H1 (cell line): Measurements from ENCODE around the gene PSMC4. TPM values are rescaled to one million over a fixed set of nuclear protein-coding genes. Genes with fewer than 3 reads are reported as not detected.
A peak's percentile ranks its signal among the peaks of the same experiment; 100 is the strongest.

ENCODE experiments used
- CTCF ChIA-PET: fragments of 300-600 bp; sonication (Branson Sonifier 250); formaldehyde crosslinking; loops from one replicate; lab custom pipeline; 2021; ENCODE audit not compliant: partially characterized antibody; lab: Charles Lee
- POLR2A ChIA-PET: fragments of 300-600 bp; sonication (Branson Sonifier 250); formaldehyde crosslinking; loops from one replicate; lab custom pipeline; 2021; ENCODE audit warnings: inconsistent platforms; ENCODE audit not compliant: partially characterized antibody; lab: Charles Lee
- DNase-seq, 2 experiments: peaks; one replicate each; pipeline versions ENCODE4 v3.0.0 to v3.0.0-alpha.2; 2010 to 2022; ENCODE audit warnings: low spot score in 2 of 2, low read depth in 1 of 2, mixed read lengths in 1 of 2
- FAIRE-seq: peaks from 2 replicates; lab custom pipeline; 2011; peaks lifted over from hg19 to GRCh38; lab: Jason Lieb, UNC
- H2AFZ ChIP-seq: 2 replicates; pipeline ENCODE4 v1.8.1; 2012; ENCODE audit warnings: low read length, inconsistent platforms
- H2AK5ac ChIP-seq: 2 replicates; pipeline ENCODE4 v1.6.1; 2013; ENCODE audit warnings: low read depth, low read length
- H2BK120ac ChIP-seq: replicated peaks from 2 replicates; pipeline ENCODE3; 2013; ENCODE audit warnings: low read depth, low read length, inconsistent platforms
- H2BK12ac ChIP-seq: 2 replicates; pipeline ENCODE4 v1.6.1; 2013; ENCODE audit warnings: low read depth, low read length
- H2BK15ac ChIP-seq: 2 replicates; pipeline ENCODE4 v1.6.1; 2013; ENCODE audit warnings: low read length
- H2BK20ac ChIP-seq: 2 replicates; pipeline ENCODE4 v1.6.1; 2013; ENCODE audit warnings: low read length
- H2BK5ac ChIP-seq: 2 replicates; pipeline ENCODE4 v1.6.1; 2013; ENCODE audit warnings: low read depth, low read length
- H3K14ac ChIP-seq: 2 replicates; pipeline ENCODE4 v1.6.1; 2013; ENCODE audit warnings: inconsistent platforms; ENCODE audit not compliant: insufficient read length
- H3K18ac ChIP-seq: 2 replicates; pipeline ENCODE4 v1.6.1; 2013; ENCODE audit warnings: low read length; ENCODE audit errors: extremely low read depth
- H3K23ac ChIP-seq: 2 replicates; pipeline ENCODE4 v1.6.1; 2013; ENCODE audit warnings: inconsistent platforms; ENCODE audit not compliant: insufficient read length
- H3K23me2 ChIP-seq: 2 replicates; pipeline ENCODE4 v1.6.1; 2013; ENCODE audit warnings: low read depth, low read length
- H3K27ac ChIP-seq: 2 replicates; pipeline ENCODE4 v1.6.1; 2011; ENCODE audit warnings: low read depth, low read length, inconsistent platforms
- H3K27me3 ChIP-seq, 4 experiments: replicated peaks in 1 of 4; 1 replicate in 1 of 4; 2 replicates in 3 of 4; pipeline versions ENCODE4 v1.6.1 to v1.8.1; 2011 to 2013; ENCODE audit warnings: low read length in 3 of 4, mild to moderate bottlenecking in 3 of 4, inconsistent platforms in 2 of 4, mixed read lengths in 2 of 4, moderate library complexity in 1 of 4; ENCODE audit not compliant: control insufficient read depth in 3 of 4, insufficient read depth in 3 of 4; ENCODE audit errors: extremely low read depth in 1 of 4
- H3K36me3 ChIP-seq, 4 experiments: 2 replicates each; pipeline versions ENCODE4 v1.6.1 to v1.8.1; 2011 to 2013; ENCODE audit warnings: mild to moderate bottlenecking in 4 of 4, low read length in 3 of 4, moderate library complexity in 2 of 4, control low read depth in 1 of 4, inconsistent platforms in 1 of 4; ENCODE audit not compliant: insufficient read depth in 4 of 4, control insufficient read depth in 2 of 4
- H3K4ac ChIP-seq: replicated peaks from 2 replicates; pipeline ENCODE3; 2013; ENCODE audit warnings: low read length, low read depth, mixed read lengths, inconsistent platforms; ENCODE audit not compliant: insufficient read length
- H3K4me1 ChIP-seq, 4 experiments: replicated peaks in 1 of 4; 1 replicate in 1 of 4; 2 replicates in 3 of 4; pipeline versions ENCODE4 v1.6.1 to v1.8.1; 2011 to 2013; ENCODE audit warnings: low read length in 3 of 4, inconsistent platforms in 2 of 4, mixed read lengths in 1 of 4; ENCODE audit not compliant: insufficient read depth in 4 of 4, control insufficient read depth in 3 of 4
- H3K4me2 ChIP-seq, 2 experiments: 2 replicates each; pipeline versions ENCODE4 v1.6.1 to v1.8.1; 2011 to 2013; ENCODE audit warnings: low read depth in 2 of 2, low read length in 2 of 2, control low read depth in 1 of 2, inconsistent platforms in 1 of 2, mild to moderate bottlenecking in 1 of 2; ENCODE audit not compliant: insufficient read depth in 1 of 2
- H3K4me3 ChIP-seq, 4 experiments: fragments of 200-600, 300-600 bp in 1 of 4; sonication (generic), shearing (Covaris generic), sonication (Bioruptor Twin) in 1 of 4; 2 replicates each; pipeline versions ENCODE4 v1.5.1 to v1.8.1; 2011 to 2016; ENCODE audit warnings: low read length in 4 of 4, low read depth in 3 of 4, control low read depth in 2 of 4, inconsistent platforms in 2 of 4, mild to moderate bottlenecking in 2 of 4, mixed read lengths in 1 of 4, moderate library complexity in 1 of 4; ENCODE audit not compliant: insufficient read depth in 2 of 4; ENCODE audit errors: extremely low read depth in 1 of 4
- H3K56ac ChIP-seq: replicated peaks from 2 replicates; pipeline ENCODE3; 2013; ENCODE audit warnings: low read depth, mild to moderate bottlenecking, mixed read lengths, low read length, inconsistent platforms; ENCODE audit not compliant: insufficient read length
- H3K79me1 ChIP-seq: 2 replicates; pipeline ENCODE4 v1.6.1; 2013; ENCODE audit warnings: low read depth, low read length, control low read depth
- H3K79me2 ChIP-seq, 2 experiments: 2 replicates each; pipeline versions ENCODE4 v1.6.1 to v1.8.1; 2012 to 2013; ENCODE audit warnings: low read length in 2 of 2, mild to moderate bottlenecking in 2 of 2, inconsistent platforms in 1 of 2; ENCODE audit not compliant: insufficient read depth in 2 of 2, control insufficient read depth in 1 of 2
- H3K9ac ChIP-seq, 4 experiments: replicated peaks in 1 of 4; 1 replicate in 1 of 4; 2 replicates in 3 of 4; pipeline versions ENCODE4 v1.6.1 to v1.8.1; 2011 to 2013; ENCODE audit warnings: low read depth in 3 of 4, low read length in 3 of 4, control low read depth in 2 of 4, mild to moderate bottlenecking in 2 of 4, moderate library complexity in 2 of 4, inconsistent platforms in 1 of 4; ENCODE audit errors: extremely low read depth in 1 of 4
- H3K9me3 ChIP-seq, 2 experiments: 2 replicates each; pipeline versions ENCODE4 v1.6.1 to v1.8.1; 2012 to 2013; ENCODE audit warnings: mild to moderate bottlenecking in 2 of 2, moderate library complexity in 2 of 2, control low read depth in 1 of 2, inconsistent platforms in 1 of 2, low read depth in 1 of 2, low read length in 1 of 2, mixed read lengths in 1 of 2; ENCODE audit not compliant: insufficient read depth in 2 of 2
- H4K20me1 ChIP-seq, 2 experiments: replicated peaks in 1 of 2; 2 replicates each; pipeline versions ENCODE3 to v1.8.1; 2011 to 2013; ENCODE audit warnings: inconsistent platforms in 2 of 2, low read length in 2 of 2, mild to moderate bottlenecking in 1 of 2; ENCODE audit not compliant: insufficient read depth in 2 of 2, control insufficient read depth in 1 of 2
- H4K5ac ChIP-seq: 2 replicates; pipeline ENCODE4 v1.6.1; 2013; ENCODE audit warnings: low read length, low read depth, mixed read lengths, inconsistent platforms; ENCODE audit not compliant: insufficient read length
- H4K8ac ChIP-seq: 2 replicates; pipeline ENCODE4 v1.8.0; 2013; ENCODE audit warnings: mild to moderate bottlenecking, moderate library complexity, low read length, inconsistent platforms; ENCODE audit not compliant: insufficient read depth; ENCODE audit errors: extremely low read depth
- H4K91ac ChIP-seq: replicated peaks from 2 replicates; pipeline ENCODE3; 2013; ENCODE audit warnings: low read length, mixed read lengths, inconsistent platforms; ENCODE audit not compliant: insufficient read length
- CEBPB ChIP-seq: IDR thresholded peaks from 2 replicates; pipeline ENCODE4 v1.6.1; 2012; ENCODE audit warnings: low read depth, low read length
- CTBP2 ChIP-seq: IDR thresholded peaks from 2 replicates; pipeline ENCODE4 v1.7.0; 2011; ENCODE audit warnings: borderline replicate concordance, mild to moderate bottlenecking, moderate library complexity, mixed read lengths, low read length; ENCODE audit not compliant: insufficient read depth, insufficient read length
- HDAC6 ChIP-seq: IDR thresholded peaks from one replicate; pipeline ENCODE4 v1.7.1; 2012; ENCODE audit warnings: low read depth, mild to moderate bottlenecking, inconsistent platforms, low read length, moderate library complexity
- JUND ChIP-seq: IDR thresholded peaks from 2 replicates; pipeline ENCODE4 v1.6.1; 2011; ENCODE audit warnings: mild to moderate bottlenecking, improper control_type of control experiment, low read length
- RFX5 ChIP-seq: IDR thresholded peaks from 2 replicates; pipeline ENCODE4 v1.6.1; 2011; ENCODE audit warnings: low read depth, low read length, improper control_type of control experiment, borderline replicate concordance
- RNF2 ChIP-seq: fragments of 200-900, 300-1000 bp; sonication (generic); IDR thresholded peaks from 2 replicates; pipeline ENCODE4 v1.7.1; 2016; ENCODE audit warnings: borderline replicate concordance, low read depth, mild to moderate bottlenecking, antibody characterized with exemption, low read length; ENCODE audit not compliant: poor library complexity, severe bottlenecking; ENCODE audit errors: missing control alignments
- SIX5 ChIP-seq: IDR thresholded peaks from 2 replicates; pipeline ENCODE4 v1.6.1; 2011; ENCODE audit warnings: mild to moderate bottlenecking, low read depth, low read length
- SP4 ChIP-seq: IDR thresholded peaks from 2 replicates; pipeline ENCODE4 v1.6.1; 2012; ENCODE audit warnings: low read length, inconsistent platforms
- WGBS, 2 experiments: shearing (Covaris generic) in 1 of 2; methylation state at CpG; one replicate each; pipeline versions ENCODE4 v1.1.6 to v1.1.7; 2013 to 2015; ENCODE audit warnings: low lambda C conversion rate in 2 of 2, mixed read lengths in 2 of 2, inconsistent platforms in 1 of 2, low coverage in 1 of 2, missing lambda C conversion rate in 1 of 2; ENCODE audit not compliant: insufficient replicate concordance in 2 of 2, insufficient coverage in 1 of 2, insufficient read length in 1 of 2; ENCODE audit errors: extremely low coverage in 1 of 2, missing lambda C conversion rate in 1 of 2; 5-methylcytosine and 5-hydroxymethylcytosine counted together
- polyA plus RNA-seq, 7 experiments: library from polyadenylated mRNA; depleted of rRNA in 3 of 7; stranded (reverse) in 5 of 7; unstranded in 2 of 7; fragments of >200 nt in 5 of 7; fragments of 200-250 nt in 2 of 7; gene quantifications; 1 replicate in 5 of 7; 2 replicates in 1 of 7; 4 replicates in 1 of 7; pipeline versions ENCODE4 v1.2.1 to v1.2.3, GENCODE V29; 2011 to 2013; ENCODE audit warnings: missing spikeins in 2 of 7, mixed read lengths in 2 of 7
- total RNA-seq: library from RNA; stranded (reverse); fragmentation: NEBNext Ultra II Directional; extraction: Animal tissue kit (Norgen Biotek cat#: 25700); gene quantifications from 2 replicates; pipeline ENCODE4 v1.2.1, GENCODE V29; 2021

PSMC4 gene
- total and polyA plus RNA-seq, 2 of the 8 experiments (the other 6 are each of a cell fraction or from before 2014, with no cell fraction given) = 116 to 126 TPM

GRCh38 chr19:39927524-39928356 is 43.2 kb upstream of the PSMC4 start:
- CTCF ChIA-PET = interaction anchor here (1.0 to 2.1 kb wide), 2 partner anchors 8 to 12 kb away, joined by 3 to 7 read pairs; no protein-coding TSS in a partner anchor
- TF ChIP-seq RNF2 = no peak
- TF ChIP-seq SP4 = no peak
- TF ChIP-seq SIX5 = no peak
- no peak for TF ChIP-seq CTBP2
- no peak for TF ChIP-seq CEBPB
- TF ChIP-seq RFX5 = no peak
- TF ChIP-seq JUND = no peak
- TF ChIP-seq HDAC6 = no peak

More at GRCh38 chr19:39927524-39928356, 43.2 kb upstream of the PSMC4 start:
- Histone ChIP-seq H2BK12ac (no peak overlapping the region), H3K4me2 (no peak overlapping the region), H4K8ac (0 out of 2 replicates have a peak overlapping the region, but pooled peaks have one; percentile 38), H3K9me3 (no peaks in the 10 kb centered on the region), H3K79me1 (no peaks in the 10 kb centered on the region), H3K79me2 (no peaks in the 10 kb centered on the region), H4K5ac (no peak overlapping the region), H3K23me2 (no peaks in the 10 kb centered on the region), H3K23ac (no peak overlapping the region), H3K18ac (no peak overlapping the region), H3K56ac (no peak overlapping the region), H3K27me3 (no peaks in the 10 kb centered on the region), H2BK120ac (no peak overlapping the region), H3K4ac (no peak overlapping the region), H3K9ac (no peak overlapping the region), H3K14ac (no peak overlapping the region), H4K91ac (no peak overlapping the region), H3K4me1 (no peaks in the 10 kb centered on the region), H3K4me3 (no peak overlapping the region), H3K36me3 (no peaks in the 10 kb centered on the region), H2BK20ac (no peak overlapping the region), H3K27ac (no peak overlapping the region), H2AK5ac (no peak overlapping the region), H2BK5ac (no peak overlapping the region), H2BK15ac (no peak overlapping the region), H4K20me1 (no peaks in the 10 kb centered on the region), H2AFZ (no peak overlapping the region)
- no peak for FAIRE-seq
- 91% methylated on average over 23 of the region's 23 CpGs; no CpG with 5 or more reads in 1 of the 2 experiments for WGBS, 2 experiments
- POLR2A ChIA-PET = interaction anchor here (1.4 kb wide), 1 partner anchor 42 kb away, joined by 3 read pairs; no protein-coding TSS in a partner anchor
- DNase-seq = no peak
